ENCODE measurements around the gene GYG1.

DNA sequence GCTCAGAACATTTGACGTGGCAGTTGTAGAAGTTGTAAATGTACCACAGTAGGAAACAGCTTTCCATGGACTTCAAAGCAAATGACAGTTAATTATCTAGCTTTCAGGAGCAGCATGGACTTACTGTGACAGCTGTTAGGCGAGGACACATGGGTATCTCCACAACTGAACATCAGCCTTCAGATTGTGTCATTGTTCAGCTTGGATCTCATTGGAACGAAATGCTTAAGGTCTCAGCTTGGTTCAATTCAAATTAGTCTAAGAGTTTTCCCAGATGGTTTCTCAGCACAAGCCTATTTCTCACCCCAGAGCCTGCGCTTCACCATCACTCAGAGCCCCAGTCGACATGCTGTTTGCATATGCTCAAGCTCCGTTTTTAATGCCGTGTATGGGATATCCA lies 21.1 kb upstream of the GYG1 start:
- TF ChIP-seq, protein P1, sequence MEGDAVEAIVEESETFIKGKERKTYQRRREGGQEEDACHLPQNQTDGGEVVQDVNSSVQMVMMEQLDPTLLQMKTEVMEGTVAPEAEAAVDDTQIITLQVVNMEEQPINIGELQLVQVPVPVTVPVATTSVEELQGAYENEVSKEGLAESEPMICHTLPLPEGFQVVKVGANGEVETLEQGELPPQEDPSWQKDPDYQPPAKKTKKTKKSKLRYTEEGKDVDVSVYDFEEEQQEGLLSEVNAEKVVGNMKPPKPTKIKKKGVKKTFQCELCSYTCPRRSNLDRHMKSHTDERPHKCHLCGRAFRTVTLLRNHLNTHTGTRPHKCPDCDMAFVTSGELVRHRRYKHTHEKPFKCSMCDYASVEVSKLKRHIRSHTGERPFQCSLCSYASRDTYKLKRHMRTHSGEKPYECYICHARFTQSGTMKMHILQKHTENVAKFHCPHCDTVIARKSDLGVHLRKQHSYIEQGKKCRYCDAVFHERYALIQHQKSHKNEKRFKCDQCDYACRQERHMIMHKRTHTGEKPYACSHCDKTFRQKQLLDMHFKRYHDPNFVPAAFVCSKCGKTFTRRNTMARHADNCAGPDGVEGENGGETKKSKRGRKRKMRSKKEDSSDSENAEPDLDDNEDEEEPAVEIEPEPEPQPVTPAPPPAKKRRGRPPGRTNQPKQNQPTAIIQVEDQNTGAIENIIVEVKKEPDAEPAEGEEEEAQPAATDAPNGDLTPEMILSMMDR (conservative IDR thresholded peaks at IDR 0.05; ENCODE audit: low read depth in 2 of 2), result no peak
- TF ChIP-seq CREB1 (CRISPR knock-in tag; IDR thresholded peaks at IDR 0.05; ENCODE audit: low read depth), result no peak
- TF ChIP-seq, protein P2, sequence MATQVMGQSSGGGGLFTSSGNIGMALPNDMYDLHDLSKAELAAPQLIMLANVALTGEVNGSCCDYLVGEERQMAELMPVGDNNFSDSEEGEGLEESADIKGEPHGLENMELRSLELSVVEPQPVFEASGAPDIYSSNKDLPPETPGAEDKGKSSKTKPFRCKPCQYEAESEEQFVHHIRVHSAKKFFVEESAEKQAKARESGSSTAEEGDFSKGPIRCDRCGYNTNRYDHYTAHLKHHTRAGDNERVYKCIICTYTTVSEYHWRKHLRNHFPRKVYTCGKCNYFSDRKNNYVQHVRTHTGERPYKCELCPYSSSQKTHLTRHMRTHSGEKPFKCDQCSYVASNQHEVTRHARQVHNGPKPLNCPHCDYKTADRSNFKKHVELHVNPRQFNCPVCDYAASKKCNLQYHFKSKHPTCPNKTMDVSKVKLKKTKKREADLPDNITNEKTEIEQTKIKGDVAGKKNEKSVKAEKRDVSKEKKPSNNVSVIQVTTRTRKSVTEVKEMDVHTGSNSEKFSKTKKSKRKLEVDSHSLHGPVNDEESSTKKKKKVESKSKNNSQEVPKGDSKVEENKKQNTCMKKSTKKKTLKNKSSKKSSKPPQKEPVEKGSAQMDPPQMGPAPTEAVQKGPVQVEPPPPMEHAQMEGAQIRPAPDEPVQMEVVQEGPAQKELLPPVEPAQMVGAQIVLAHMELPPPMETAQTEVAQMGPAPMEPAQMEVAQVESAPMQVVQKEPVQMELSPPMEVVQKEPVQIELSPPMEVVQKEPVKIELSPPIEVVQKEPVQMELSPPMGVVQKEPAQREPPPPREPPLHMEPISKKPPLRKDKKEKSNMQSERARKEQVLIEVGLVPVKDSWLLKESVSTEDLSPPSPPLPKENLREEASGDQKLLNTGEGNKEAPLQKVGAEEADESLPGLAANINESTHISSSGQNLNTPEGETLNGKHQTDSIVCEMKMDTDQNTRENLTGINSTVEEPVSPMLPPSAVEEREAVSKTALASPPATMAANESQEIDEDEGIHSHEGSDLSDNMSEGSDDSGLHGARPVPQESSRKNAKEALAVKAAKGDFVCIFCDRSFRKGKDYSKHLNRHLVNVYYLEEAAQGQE (IDR thresholded peaks at IDR 0.05; ENCODE audit: unreplicated experiment), result no peak
- TF ChIP-seq STAT1 (IDR thresholded peaks at IDR 0.05; ENCODE audit: unreplicated experiment), result no peak
